ENCODE measurements around the gene FASTK. TPM values are rescaled to one million over a fixed set of nuclear protein-coding genes. Genes with fewer than 3 reads are reported as not detected.

Gene FASTK
- total and polyA plus RNA-seq, 3 donors from 2014 or later: 60.3 to 124 (median 114) TPM

- intact Hi-C loops (cut with DNase I; ENCODE audit: low total_unique reads): no loop called here
- Histone ChIP-seq H3K36me3 (ENCODE audit: low read depth, missing control alignments) (no peaks in the 10 kb centered on the region), H3K4me3 (no peak overlapping the region), H3K9me3 (no peaks in the 10 kb centered on the region), H3K27ac (no peak overlapping the region), H3K4me1 (peaks cover 5% of the 10 kb centered on the region), H3K27me3 (no peaks in the 10 kb centered on the region)
- WGBS, 2 donors: 71 to 88% methylated on average over 12 of the region's 12 CpGs
- no peak for DNase-seq
- TF ChIP-seq CTCF (IDR thresholded peaks at IDR 0.05): no peak
- no peak for TF ChIP-seq POLR2A (IDR thresholded peaks at IDR 0.05)
Measured at GRCh38 chr7:151103973-151104372, 23.4 kb upstream of the FASTK start.

DNA sequence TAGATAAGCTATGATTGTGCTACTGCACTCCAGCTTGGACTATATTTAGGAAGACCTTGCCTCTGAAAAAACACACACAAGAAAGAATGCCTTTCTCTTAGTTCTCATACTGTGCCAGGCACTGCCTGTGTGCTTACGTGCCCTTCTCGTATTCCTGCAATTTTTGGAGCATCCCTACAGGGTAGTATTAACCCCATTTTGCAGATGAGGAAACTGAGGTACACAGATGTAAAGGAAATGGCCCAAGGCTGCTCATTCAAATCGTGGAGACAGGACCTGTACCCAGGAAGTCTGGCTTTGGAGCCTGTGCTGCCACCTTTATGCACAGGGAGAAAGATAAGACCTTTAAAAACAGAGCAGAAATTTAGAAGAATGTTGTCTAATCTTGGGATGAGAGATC lies 22.4 kb upstream of the FASTK start:
- WGBS, 2 donors: 83 to 85% methylated on average over 3 of the region's 3 CpGs
- TF ChIP-seq POLR2A (IDR thresholded peaks at IDR 0.05) (no peak), CTCF (IDR thresholded peaks at IDR 0.05) (no peak)
- no peak for DNase-seq
- no peak overlapping the region for H3K27ac ChIP-seq
- H3K36me3 ChIP-seq (ENCODE audit: low read depth, missing control alignments): no peaks in the 10 kb centered on the region
- no peaks in the 10 kb centered on the region for H3K4me1 ChIP-seq
- H3K9me3 ChIP-seq: no peaks in the 10 kb centered on the region
- intact Hi-C loops (cut with DNase I; ENCODE audit: low total_unique reads): no loop called here
- no peaks in the 10 kb centered on the region for H3K27me3 ChIP-seq
- H3K4me3 ChIP-seq: no peak overlapping the region

DNA sequence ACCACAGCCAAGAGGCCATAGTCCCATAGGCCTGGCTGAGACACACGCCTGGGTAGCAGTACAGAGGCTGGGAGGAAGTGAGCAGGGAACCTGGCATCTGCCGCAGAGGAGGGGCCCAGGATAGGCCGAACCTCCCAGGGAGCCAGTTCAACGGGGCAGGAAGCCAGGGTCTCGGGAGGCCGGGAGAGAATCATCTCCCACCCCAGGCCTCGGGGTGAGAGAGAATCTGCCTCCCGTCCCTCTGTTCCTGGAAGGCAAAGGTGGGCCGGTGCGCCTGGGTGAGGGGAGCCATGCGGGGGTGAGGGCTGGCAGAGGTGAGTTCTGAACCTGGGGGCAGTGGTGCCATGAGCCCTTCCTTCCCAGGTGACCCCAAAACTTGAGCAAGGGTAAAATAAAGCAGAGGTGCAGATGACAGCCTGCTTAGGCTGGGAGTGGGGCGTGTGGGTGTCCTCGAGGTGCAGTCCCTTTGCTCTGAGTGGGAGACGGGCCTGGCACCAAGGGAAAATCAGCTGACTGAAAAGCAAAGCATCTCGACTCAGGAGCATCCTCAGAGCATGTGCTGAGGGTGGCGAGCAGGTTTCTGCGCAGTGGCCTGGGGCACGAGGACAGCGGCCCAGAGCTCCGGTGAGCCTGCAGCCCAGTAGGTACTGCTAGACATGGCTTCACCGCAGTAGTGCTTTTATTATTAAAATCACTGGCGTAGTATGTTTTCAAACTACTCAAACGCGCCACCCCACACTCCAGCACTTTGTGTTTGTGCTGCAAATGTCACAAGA lies 21.2 kb upstream of the FASTK start:
- TF ChIP-seq CTCF (IDR thresholded peaks at IDR 0.05) (no peak), POLR2A (IDR thresholded peaks at IDR 0.05) (no peak)
- WGBS, 2 donors: 80 to 83% methylated on average over 21 to 24 of the region's 24 CpGs
- no peaks in the 10 kb centered on the region for H3K9me3 ChIP-seq
- H3K4me3 ChIP-seq: no peak overlapping the region
- no peak for DNase-seq
- H3K4me1 ChIP-seq: no peaks in the 10 kb centered on the region
- H3K27me3 ChIP-seq: no peaks in the 10 kb centered on the region
- H3K27ac ChIP-seq: no peak overlapping the region
- intact Hi-C loops (cut with DNase I; ENCODE audit: low total_unique reads): no loop called here
- no peaks in the 10 kb centered on the region for H3K36me3 ChIP-seq (ENCODE audit: low read depth, missing control alignments)

DNA sequence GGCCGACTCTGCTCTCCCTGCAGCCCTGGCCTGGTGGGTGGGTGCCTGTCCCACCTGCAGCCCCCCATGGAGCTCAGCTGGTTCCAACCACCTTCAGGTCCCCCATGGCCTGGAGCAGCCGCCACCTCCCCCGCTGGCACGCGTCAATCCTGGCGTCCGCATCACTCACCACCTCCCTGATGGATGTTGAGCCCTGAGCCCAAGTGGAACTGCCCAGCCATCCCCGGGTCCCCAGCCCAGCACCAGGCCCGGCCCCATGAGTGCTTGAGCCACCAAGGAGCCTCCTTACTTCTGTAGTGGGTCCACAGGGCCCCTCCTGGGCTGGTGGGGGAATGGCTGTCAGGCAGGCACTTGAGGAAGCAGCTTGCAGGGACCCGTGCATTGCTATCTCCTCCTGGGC lies 20.3 kb upstream of the FASTK start:
- TF ChIP-seq CTCF (IDR thresholded peaks at IDR 0.05) (no peak), POLR2A (IDR thresholded peaks at IDR 0.05) (no peak)
- 93 to 100% methylated on average over 5 to 9 of the region's 10 CpGs for whole genome bisulfite sequencing, 2 donors
- no peaks in the 10 kb centered on the region for H3K27me3 ChIP-seq
- H3K27ac ChIP-seq: no peak overlapping the region
- H3K36me3 ChIP-seq (ENCODE audit: low read depth, missing control alignments): no peaks in the 10 kb centered on the region
- no peak overlapping the region for H3K4me3 ChIP-seq
- no peaks in the 10 kb centered on the region for H3K9me3 ChIP-seq
- DNase-seq: no peak
- no peaks in the 10 kb centered on the region for H3K4me1 ChIP-seq
- intact Hi-C loops (cut with DNase I; ENCODE audit: low total_unique reads): no loop called here

All from testis (tissue), 3 donors.